MM.1S (cell line): Measurements from ENCODE around the gene KIAA1210.

Experiments used
- EZH2 ChIP-seq: fragments of 300-600 bp; sonication (generic); optimal IDR thresholded peaks from 2 replicates; pipeline ENCODE3; 2017; ENCODE audit warnings: low read depth, mild to moderate bottlenecking, antibody characterized with exemption, low read length, mixed read lengths
- TF ChIP-seq, protein P1 (sequence below): fragments of 300-600 bp; sonication (generic); IDR thresholded peaks from 2 replicates; pipeline ENCODE4 v1.5.1; 2016; ENCODE audit warnings: antibody characterized with exemption, low read length, mixed read lengths

DNA sequence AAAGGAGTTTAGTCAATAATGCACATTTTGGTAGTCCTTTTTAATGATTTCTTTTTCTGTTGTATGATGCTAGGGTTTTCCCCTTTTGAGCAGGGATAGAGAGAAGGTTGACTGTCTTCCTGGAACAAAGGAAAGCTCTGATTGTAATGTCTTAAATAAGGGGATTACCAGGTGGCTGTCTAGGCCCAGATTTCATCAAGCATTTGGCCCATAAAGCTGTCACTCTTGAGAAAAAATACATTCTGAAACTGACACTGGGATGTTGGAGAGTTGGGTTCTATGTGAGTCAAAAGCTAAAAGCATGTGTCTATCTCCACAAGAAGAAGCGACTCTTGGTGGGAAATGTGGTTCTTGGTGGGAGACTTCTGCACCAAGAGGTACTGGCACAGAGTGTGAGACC, 26.4 kb downstream of the KIAA1210 start:
- TF ChIP-seq, protein P1, sequence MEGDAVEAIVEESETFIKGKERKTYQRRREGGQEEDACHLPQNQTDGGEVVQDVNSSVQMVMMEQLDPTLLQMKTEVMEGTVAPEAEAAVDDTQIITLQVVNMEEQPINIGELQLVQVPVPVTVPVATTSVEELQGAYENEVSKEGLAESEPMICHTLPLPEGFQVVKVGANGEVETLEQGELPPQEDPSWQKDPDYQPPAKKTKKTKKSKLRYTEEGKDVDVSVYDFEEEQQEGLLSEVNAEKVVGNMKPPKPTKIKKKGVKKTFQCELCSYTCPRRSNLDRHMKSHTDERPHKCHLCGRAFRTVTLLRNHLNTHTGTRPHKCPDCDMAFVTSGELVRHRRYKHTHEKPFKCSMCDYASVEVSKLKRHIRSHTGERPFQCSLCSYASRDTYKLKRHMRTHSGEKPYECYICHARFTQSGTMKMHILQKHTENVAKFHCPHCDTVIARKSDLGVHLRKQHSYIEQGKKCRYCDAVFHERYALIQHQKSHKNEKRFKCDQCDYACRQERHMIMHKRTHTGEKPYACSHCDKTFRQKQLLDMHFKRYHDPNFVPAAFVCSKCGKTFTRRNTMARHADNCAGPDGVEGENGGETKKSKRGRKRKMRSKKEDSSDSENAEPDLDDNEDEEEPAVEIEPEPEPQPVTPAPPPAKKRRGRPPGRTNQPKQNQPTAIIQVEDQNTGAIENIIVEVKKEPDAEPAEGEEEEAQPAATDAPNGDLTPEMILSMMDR: no peak
- TF ChIP-seq EZH2: no peak
